HCT116 (cell line): Measurements from ENCODE around the gene TSPAN5.

ENCODE experiments used
- REST ChIP-seq: IDR thresholded peaks from 2 replicates; pipeline ENCODE4 v1.6.1; 2012; ENCODE audit warnings: low read depth
- SRF ChIP-seq: IDR thresholded peaks from 2 replicates; pipeline ENCODE4 v1.6.1; 2012; ENCODE audit warnings: low read depth
- TF ChIP-seq, protein P1 (sequence below), 3 experiments: fragments of 200-600 bp in 1 of 3; sonication (generic) in 1 of 3; IDR thresholded peaks in 2 of 3; conservative IDR thresholded peaks in 1 of 3; 2 replicates each; pipeline ENCODE4 v1.5.1; 2012 to 2017; ENCODE audit warnings: low read depth in 2 of 3, low read length in 2 of 3, antibody characterized with exemption in 1 of 3, borderline replicate concordance in 1 of 3, control low read depth in 1 of 3, mild to moderate bottlenecking in 1 of 3, mixed read lengths in 1 of 3, mixed run types in 1 of 3, moderate library complexity in 1 of 3; ENCODE audit not compliant: insufficient read depth in 1 of 3

DNA sequence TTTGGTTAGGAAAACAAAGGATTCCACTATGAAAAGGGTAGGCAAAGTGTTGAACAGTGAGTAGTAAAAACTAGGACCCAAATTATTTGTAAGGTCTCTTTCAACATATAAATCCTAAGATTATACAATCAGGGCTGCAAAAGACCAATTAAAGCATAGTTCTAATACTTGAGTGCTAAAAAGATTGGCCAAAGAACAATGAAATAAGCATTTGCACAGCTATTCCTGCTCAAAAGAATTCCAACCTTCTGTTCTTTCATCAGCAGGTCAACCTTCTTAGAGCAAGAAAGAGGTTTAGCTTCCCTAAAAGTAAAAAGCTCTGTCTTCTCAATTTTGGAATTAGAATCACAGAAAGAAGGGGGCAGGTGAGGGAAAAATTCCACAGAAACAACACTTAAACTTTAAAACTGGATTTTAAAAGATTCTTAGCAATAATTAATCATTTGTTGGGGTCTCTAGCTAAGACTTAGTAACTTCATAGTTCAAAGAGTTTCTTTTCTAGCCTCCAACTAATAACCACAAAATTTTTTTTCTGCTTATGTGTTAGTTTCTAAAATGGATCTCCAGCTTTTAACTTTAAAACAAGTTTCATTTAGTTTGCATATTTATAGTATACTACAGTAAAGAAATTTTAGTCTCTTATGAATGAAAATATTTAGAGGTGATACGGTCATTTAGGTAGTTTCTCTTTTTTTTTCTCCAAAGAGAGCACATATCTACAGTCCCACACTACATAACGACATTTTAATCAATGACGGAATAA is 16.3 kb downstream of the TSPAN5 start:
- TF ChIP-seq, protein P1, sequence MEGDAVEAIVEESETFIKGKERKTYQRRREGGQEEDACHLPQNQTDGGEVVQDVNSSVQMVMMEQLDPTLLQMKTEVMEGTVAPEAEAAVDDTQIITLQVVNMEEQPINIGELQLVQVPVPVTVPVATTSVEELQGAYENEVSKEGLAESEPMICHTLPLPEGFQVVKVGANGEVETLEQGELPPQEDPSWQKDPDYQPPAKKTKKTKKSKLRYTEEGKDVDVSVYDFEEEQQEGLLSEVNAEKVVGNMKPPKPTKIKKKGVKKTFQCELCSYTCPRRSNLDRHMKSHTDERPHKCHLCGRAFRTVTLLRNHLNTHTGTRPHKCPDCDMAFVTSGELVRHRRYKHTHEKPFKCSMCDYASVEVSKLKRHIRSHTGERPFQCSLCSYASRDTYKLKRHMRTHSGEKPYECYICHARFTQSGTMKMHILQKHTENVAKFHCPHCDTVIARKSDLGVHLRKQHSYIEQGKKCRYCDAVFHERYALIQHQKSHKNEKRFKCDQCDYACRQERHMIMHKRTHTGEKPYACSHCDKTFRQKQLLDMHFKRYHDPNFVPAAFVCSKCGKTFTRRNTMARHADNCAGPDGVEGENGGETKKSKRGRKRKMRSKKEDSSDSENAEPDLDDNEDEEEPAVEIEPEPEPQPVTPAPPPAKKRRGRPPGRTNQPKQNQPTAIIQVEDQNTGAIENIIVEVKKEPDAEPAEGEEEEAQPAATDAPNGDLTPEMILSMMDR (IDR thresholded peaks at IDR 0.05 in 2 of 3, conservative IDR thresholded peaks at IDR 0.05 in 1 of 3; ENCODE audit: borderline replicate concordance in 1 of 3, insufficient read depth in 1 of 3, low read depth in 2 of 3, low read length in 2 of 3), result no peak
- TF ChIP-seq REST (no peak), SRF (no peak)
